Right lobe of liver (tissue), 4 donors: Measurements from ENCODE around the gene CACNB2.

Experiments
- CTCF ChIP-seq, 4 donors: fragments of 200-600 bp in 3 of 4; fragments of 450-650 bp in 1 of 4; IDR thresholded peaks; one replicate each; pipeline versions ENCODE4 v1.5.1 to v1.8.0; 2016 to 2022; ENCODE audit warnings: antibody characterized with exemption in 4 of 4, mild to moderate bottlenecking in 2 of 4
- POLR2A ChIP-seq: fragments of 450-650 bp; IDR thresholded peaks from one replicate; pipeline ENCODE4 v1.6.1; 2017; ENCODE audit warnings: antibody characterized with exemption, mild to moderate bottlenecking
- donor health status: DM: no; HTN: no; CAD: no.
- donor health status: DM: no; HTN: no; CAD: no.
- donor health status: DM: no; HTN: yes; CAD: no.

- TF ChIP-seq CTCF (IDR thresholded peaks at IDR 0.05) (no peak), POLR2A (no peak)
These were observed 45.4 kb downstream of the CACNB2 start for GRCh38 chr10:18185621-18186020.
